PC-3 (cell line): ENCODE data around the gene PRDM12.

Source experiments
- CTCF ChIP-seq: fragments of 300-600 bp; sonication (generic); conservative IDR thresholded peaks from 2 replicates; pipeline ENCODE4 v1.5.1; 2017; ENCODE audit warnings: antibody characterized with exemption, low read depth, mild to moderate bottlenecking, low read length
- EZH2 ChIP-seq: fragments of 300-600 bp; sonication (generic); IDR thresholded peaks from one replicate; pipeline ENCODE4 v1.6.1; 2017; ENCODE audit warnings: antibody characterized with exemption, mild to moderate bottlenecking, low read length; ENCODE audit not compliant: unreplicated experiment
- EZH2phosphoT487 ChIP-seq: fragments of 300-600 bp; sonication (generic); IDR thresholded peaks from 2 replicates; pipeline ENCODE4 v1.6.1; 2018; ENCODE audit warnings: mild to moderate bottlenecking, antibody characterized with exemption, low read length, borderline replicate concordance

- TF ChIP-seq EZH2 = no peak
- TF ChIP-seq CTCF = no peak
- no peak for TF ChIP-seq EZH2phosphoT487
Observed at GRCh38 chr9:130626249-130626996, 38.0 kb upstream of the PRDM12 start.
